HK-2 (cell line): Measurements from ENCODE around the gene SASH1.

Source experiments
- DNase-seq: peaks from one replicate; pipeline ENCODE4 v3.0.0-alpha.2; 2018; ENCODE audit not compliant: unreplicated experiment

The SASH1 gene

DNA sequence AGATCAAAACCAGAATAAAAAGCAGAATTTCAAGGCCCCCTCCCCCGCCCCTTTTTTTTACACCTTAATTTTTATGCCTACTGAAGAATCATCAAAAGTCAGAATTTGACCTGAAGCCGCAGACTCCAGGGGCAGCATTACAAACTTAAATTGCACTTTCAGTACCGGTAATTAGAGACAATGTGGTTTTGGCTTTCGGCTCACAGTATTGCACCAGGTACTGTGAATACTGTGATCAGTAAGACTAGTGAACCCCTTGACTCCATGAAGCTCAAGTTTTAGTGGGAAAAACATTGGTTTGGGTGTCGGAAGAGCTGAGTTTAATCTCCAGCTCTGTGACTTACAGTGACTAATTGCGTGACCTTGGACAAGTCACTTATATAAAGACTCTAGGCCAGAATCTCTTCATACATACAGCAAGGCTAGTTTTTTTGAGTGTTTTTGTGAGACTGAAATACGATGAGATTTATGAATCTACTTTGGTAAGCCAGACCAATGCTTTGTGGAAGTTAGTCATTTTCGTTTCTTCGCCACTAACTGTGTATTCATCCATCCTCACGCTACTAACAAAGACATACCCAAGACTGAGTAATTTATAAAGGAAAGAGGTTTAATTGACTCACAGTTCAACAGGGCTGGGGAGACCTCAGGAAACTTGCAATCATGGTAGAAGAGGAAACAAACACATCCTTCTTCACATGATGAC is 114.7 kb downstream of the SASH1 start:
- DNase-seq, result no peak

DNA sequence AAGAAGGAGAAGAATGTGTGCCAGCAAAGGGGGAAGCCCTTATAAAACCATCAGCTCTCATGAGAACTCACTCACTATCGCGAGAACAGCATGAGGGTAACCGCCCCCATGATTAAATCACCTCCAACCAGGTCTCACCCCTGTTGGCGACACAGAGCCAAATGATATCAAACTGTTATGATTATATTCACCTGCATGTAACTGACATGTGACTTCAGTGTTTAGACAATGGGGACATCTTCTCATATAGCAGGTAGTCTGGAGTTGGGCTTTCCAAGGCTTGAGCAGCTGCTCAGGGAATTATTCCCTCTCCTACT is 115.2 kb downstream of the SASH1 start:
- DNase-seq, result no peak

DNA sequence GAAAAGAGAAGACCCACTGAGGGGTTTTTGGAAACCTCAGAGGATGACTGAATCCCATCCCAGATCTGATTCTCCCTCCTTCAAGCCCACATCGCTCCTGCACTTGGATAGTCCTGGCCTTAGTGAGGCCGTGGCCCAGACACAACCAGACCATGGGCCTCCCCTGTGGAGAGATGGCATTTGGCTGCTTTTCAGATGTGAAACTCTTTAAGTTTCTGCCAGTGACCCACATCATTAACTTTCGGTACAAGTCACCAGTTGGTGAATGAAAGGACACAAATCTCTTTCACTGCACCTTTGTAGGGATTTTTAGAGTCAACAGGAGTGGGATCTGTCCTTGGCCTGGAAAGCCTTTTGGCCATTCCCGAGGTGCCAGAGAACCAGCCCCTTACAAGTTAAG is 116.6 kb downstream of the SASH1 start:
- DNase-seq, result no peak

DNA sequence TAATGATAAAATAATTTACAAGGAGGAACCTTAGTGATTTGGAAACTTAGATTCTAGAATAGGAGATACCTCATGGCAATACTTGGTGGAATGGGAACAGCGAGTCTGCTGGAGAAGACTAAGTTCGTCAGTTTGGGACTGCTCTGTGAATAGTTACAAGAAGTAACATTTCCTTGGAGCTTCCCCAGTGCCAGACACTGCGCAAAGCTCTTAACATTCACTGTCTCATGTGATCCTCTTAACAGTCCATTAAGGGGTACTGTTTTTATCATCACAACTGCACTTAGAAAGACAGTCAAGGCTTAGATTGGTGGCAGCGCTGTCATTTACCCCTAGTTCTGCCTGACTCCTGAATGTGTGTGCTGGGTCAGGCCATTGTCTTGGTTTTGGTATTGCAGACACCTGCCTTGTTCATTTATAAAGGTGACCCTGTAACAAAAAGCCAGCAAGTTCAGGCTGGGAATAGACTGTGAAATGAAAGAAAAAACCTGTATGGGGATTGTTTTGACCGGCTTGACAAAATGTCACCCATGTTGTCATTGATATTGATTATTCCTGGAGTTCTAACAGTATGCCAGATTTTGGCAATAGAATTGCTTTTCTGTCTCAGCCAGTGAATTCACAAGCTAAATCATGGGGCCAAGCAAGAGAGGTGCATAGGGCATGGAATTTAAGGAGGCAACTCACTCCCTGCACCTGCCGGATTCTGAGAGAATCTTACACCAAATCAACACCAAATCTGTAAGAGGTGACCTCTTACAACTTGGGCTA is 118.4 kb downstream of the SASH1 start:
- DNase-seq, result no peak

DNA sequence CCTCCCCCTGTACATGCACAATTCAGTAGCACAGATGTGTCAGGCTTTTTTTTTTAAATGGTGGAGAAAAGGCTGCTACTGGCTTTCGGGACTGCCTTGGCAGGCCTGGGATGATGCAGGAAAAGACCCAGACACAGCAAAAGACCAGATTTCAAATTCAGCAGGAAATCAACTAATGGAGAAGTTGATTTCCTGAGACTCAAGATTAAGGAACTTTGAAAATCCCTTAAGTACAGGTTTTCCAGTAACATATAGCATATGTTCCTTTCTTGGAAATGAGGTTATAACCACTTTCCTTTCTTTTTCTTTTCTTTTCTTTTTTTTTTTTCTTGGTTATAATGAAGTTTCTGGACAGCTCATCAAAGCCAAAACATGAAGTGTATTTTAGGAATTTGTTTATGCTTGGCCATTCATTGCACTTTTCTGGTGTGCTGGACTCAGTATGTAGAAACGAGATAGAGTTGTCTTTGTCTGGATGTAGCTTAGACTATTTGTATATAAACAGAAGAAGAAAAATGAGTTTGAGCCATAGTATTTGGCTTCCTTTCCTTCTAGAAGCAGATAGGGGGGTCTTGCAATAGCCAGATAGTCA is 119.4 kb downstream of the SASH1 start:
- DNase-seq, result no peak

DNA sequence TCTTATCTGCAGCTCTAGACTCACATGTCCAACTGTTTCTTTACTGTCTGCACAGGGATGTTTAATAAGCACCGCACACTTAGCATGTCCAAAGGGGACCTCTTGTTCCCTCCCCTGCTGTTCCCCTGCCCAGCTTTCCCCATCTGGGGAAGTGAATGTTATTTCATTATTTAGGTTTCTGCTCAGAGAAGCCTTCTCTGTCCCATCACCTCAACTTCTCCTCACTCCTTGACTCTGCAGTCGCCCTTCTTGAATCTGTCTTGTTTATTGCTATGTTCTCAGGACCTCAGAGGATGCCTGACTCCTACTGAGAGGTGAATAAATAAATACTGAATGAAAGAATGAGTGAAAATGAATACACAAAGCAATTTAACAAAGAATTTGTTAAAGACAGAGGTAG is 121.0 kb downstream of the SASH1 start:
- DNase-seq, result no peak

DNA sequence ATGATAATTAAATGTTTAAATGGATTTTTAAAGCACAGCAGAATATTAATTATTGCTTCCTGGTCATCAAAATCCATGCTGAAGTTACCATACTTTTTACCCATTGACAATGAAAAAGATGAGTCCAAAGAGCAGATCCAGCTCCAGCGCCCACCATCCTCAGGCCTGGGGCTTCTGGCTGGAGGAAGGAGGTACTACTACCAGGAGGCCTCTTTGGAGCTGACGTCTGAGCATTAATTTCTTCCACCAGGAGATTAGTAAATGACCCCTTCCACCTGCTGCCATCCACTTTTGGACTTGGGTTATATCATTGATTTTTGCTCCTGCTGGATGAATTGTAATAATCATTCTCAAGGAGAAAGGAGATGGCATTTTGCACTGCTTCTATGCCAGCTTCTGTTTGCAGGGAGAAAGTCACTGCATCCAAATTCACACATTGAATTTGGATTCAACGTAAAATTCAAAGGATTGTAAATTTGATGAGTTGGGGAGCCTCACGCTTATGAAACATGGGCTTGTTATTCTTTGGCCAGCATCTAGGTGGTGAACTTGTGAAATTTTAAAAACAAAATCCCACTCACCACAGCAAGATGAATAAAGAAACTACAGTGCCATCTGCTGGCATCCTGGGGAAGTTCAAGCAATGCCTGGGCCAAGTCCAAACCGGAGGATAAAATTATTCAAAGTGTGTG is 121.8 kb downstream of the SASH1 start:
- peak; percentile 56 for DNase-seq

DNA sequence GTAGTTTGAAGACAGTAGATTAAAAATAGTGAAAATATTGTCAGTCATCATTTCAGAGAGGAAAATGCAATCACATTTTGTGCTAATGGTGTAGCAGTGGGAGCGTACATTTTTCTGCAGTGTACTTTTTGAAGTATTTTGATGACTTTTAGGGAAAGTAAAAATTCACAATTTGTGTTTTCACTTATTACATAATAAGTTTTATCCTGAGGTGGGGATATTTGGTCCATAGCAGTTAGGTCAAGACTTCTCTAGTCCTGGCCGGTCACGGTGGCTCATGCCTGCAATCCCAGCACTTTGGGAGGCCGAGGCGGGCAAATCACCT is 122.3 kb downstream of the SASH1 start:
- DNase-seq, result no peak

DNA sequence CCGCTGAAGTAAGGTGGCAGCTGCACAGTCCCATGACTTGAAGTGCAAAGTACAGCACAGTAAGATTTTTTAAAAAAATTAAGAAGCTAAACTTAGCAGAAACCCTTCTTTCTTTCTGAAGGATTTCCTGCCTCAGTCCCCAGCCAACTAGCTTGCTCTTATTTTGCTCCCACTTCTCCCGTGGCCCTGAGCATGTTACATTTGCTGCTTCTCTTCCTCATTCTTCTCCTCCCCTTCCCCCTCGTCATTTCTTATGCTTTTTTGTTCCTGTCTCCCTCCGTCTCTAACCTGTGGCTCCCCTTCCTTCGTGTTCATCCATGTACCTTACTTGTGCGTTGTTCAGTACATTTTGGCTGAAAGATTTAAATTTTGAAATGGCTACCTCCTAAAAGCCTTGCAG is 123.0 kb downstream of the SASH1 start:
- no peak for DNase-seq

DNA sequence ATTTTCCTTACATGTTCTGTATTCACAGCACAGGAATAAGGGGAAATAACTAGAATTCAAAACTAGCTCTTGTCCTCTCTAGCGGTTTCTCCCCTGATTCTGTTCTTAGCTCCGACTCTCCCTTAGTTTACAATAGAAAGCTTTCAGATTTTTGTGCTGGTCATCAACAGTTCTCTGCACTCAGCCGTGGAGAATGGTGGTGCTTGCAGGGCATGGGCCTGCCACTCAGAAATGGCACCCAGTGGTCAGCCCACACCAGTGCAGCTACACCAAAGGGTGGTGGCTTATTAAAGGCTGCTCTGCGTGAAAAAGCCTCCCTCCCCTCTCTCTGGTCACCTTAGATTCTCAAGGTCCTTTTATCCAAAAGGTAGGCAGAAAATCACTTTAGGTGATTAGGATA is 123.5 kb downstream of the SASH1 start:
- no peak for DNase-seq

DNA sequence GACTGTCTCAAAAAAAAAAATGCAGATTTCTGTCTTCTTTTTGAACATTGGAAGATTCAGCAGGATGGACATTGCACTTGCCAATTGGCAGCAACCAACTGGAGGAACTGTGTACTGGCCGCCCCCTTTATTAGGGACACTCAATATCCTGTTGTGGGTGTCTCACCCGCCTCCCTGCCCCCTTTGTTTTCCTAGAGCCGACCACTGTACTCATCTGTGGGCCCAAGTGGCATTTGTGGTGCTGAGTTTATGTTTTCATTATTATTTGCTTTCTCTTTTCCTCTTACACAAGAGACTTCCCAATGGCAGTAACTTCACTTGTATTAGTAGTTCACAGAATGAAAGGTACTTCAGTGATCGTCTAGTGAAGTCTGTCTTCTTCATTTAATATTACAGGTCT is 125.3 kb downstream of the SASH1 start:
- DNase-seq, result no peak

DNA sequence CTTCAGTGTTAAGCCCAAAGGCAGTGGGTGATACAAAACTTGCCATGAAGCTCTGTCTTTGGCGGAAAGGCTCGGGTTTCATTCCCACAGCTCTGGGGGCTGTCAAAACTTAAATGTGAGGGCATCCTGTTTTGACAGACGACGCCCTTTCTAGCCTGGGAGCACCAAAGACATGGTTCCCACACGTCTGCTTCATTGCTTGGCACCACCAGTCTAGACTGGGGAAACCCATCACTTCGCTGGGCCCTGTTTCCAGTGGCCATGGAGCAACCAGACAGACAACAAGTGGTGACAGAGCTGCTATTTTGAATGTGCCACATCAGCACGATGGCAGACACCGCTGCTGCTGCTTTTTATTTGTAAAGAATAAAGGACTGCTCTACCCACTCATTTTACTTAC is 127.5 kb downstream of the SASH1 start:
- no peak for DNase-seq

DNA sequence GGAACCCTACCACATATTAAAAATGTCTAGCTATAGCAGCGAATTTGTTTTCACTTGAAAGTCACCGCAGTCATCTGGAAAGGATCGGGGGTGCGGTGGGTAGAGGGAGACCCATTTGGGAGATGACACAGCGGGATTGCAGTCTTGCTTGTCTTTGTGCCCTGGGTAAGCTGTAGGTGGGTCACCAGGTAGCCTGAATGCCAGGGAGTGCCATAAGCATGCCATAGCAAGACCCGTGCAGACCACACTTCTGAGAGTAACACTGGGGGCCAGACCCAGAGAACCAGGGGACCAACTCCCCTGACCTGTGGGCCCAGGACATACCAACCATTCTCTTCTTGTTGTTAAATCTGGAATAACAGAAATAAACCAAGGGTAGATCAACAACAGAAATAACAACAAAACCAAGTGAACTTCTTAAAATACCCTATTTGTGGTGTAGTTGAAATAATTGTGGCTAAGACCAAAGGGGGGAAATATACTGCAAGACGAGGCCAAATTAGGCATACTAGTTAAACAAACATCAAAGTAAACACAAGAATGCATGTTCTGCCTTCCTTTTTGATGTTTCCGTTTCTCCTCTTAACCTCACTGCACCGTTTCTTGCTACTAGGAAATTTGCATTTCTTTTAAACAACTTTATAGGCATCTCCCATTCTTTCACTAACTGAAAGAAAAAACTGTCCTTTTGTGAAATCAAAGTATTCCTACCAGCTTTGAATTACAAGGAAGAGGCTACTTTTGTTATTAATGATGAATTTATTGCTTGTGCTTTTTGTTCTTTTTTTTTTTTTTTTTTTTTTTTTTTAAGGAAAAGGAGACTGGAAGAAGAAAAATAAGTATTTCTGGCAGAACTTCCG is 128.2 kb downstream of the SASH1 start:
- no peak for DNase-seq

DNA sequence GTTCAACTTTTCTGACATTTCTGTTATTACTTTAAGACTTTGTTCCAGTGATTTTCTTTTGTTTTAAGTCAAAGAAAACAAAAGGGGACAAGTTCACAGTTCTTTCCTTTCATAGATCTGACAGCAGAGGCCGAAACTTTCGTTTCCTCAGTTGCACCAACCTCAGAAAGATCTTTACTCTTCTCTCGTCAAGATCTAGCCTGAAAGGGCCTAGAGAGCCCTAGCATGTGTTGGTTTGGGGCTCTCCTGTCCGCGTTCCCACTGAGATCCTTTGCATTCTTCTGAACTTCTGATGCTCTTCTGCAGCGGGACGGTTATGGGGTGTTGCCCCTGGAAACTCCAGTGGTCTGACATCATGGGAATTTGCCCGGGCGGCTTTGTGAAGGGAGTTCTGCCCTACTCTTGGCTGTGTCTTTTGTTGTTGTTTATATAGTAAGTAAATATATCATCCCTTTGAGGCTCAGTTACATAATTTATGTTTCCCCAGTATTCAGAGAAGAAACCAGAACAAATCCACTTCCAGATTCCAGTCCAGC is 129.1 kb downstream of the SASH1 start:
- no peak for DNase-seq

DNA sequence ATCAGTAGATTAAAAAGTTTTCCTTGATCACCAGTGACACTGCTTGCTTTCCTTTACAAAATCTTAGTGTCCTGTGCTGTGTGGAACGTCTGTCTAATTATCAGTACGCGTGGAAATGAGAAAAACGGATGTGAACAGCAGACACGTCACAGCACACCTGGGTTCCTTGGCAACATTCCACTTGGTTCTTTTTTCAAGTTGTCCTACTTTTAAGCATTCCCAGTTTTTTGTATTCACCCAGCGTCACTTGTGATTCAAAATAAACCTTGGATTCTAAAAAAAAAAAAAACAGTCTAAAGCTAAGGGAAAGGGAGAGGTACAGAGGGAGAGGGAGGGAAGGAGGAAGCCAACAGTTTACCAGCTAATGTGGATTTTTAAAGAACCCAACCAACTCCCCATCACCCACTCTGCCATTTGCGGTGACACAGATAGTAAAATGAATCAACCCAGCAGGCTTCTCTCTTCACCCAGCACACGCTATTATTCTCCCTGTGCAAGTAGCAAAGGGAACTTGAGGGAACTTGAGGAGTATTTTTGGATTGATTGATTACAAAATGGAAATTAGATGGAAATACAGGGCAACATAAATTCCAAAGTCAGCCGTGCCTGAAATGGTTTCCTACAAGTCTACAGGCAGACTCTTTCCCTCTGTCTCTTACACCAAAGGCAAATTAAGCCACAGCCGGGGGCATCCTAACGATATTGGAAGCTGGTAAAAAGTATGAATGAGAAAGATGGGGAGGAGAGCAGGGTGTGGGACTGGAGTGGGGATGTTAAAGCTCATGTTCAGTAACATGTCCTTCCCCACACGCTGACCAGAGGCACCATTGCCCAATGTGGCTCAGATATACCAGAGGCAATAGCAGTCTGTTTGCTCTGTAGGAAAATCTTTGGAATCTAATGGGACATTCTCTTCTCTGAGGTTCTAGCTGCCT is 129.8 kb downstream of the SASH1 start:
- no peak for DNase-seq

DNA sequence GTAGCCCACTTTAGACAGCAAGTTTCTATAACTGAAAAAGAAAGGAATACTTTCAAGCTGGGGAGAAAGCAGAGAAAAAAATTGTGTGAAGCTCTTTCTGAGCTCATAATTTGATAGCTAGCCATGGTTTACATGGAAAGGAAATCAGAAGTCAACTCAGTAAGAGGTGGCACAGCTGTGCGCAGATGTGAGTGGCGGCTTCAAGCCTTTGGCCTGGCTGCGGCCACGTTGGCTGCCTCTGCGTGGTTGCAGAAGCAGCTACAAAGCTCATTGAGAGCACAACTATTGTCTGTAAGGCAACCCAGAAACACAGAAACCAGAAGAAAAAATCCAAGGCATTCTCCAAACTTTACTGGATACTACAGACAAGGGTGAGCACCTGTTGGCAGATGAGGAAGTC is 136.9 kb downstream of the SASH1 start:
- DNase-seq, result no peak

DNA sequence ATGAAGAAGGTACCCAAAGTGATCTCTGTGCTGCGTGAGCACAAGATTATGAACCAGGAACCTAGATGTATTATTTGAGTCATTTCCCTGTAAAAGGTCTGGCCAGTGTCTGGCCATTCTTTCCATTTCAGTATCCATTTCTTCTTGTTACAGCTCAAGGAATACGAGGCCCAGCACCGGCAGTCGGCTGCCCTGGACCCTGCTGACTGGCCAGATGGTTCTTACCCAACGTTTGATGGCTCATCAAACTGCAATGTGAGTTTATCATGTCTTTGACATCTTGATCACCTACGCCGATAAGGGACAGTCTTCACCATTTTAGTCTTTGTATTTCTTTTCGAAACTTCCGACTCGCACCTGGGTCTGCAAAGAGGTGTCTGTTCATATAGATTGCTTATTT is 144.8 kb downstream of the SASH1 start:
- no peak for DNase-seq

DNA sequence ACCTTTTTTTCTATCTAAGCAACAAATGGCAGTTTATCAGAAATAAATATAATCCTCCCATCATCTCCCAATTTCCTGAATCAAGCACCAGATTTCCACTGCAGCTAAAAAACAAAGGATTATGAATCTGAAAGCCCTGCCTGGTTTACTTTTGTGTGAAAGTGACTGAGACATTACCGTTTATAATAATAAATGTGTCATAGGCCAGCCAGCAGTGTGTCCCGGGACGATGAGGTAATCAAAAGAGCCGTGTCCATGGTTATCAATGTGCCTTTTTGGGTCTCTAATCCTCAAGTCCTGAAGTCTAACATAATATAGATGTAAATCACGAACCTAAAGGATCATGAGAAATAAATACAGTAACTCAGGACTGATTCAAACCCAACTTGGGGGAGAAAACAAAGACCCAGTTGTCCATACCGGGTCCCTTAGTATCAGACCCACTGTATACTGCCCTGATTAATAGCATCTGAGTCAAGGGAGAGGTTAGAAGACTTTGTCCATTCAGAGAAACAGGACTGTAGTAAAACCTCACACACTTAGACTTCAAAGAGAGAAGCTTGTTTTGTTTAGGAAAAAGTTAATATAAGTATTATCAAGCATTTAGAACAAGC is 149.1 kb downstream of the SASH1 start:
- no peak for DNase-seq

DNA sequence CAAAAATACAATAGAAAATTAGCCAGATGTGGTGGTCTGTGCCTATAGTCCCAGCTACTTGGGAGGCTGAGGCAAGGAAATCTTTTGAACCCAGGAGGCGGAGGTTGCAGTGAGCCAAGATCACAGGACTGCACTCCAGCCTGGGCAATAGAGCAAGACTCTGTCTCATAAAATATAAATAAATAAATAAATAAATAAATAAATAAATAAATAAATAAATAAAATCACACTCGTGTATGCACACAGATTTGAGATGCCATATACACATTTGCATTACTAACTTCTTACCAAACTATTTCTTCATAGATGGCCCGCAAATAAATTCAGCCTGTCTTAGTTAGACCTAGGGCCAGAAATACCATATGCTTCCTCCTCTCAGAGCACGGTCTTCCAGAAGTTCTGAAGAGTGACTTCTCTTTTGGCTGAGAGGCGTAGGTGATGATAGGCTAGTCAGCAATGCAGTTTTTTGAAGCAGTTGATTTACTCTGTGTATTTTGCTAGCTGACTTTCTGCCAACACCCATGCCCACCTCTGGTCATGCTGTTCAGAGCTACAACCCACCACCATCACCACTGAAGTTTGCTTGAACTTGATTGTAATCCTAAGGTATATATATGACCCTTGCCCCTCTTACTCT is 150.1 kb downstream of the SASH1 start:
- DNase-seq, result no peak

DNA sequence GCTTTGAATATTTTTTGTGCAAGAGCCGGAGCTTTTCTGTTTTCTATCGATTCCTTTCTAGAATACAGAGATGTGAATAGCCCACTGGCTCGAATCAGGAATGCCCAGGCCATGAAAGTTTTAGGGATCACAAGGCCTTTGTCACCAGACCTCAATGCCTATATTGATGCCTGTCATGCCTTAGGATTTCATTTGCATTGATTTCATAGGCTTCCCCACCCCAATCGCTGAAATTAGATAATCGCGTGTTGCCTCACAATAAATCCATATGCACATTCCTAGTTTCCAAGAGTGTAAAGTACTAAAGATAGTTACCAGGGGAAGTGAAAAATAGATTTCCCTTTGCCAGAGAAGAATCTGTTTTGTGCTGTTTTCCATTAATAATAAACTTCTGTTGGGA is 150.8 kb downstream of the SASH1 start:
- DNase-seq, result no peak
